HepG2 (cell line): ENCODE data around the gene USP35. TPM values are rescaled to one million over a fixed set of nuclear protein-coding genes. Genes with fewer than 3 reads are reported as not detected.

Source experiments
- ATAC-seq: fragments of 200-7000 bp; cut with Tn5 transposase; 3 replicates; pipeline ENCODE4 v1.9.1; 2020; ENCODE audit warnings: mild to moderate bottlenecking, moderate library complexity
- BruUV-seq: library from RNA; stranded (reverse); fragments of 400-500 nt; replicated peaks from 2 replicates; lab custom pipeline; 2021; lab: Mats Ljungman, UMichigan
- CTCF ChIA-PET: fragments of 300-600 bp; formaldehyde crosslinking; extraction: SDS; loops from one replicate; lab custom pipeline; 2021; ENCODE audit warnings: low total read pairs, inconsistent platforms, low intra/inter-chr PET ratio; lab: Yijun Ruan, JAX
- POLR2A ChIA-PET: fragments of 350-600 bp; sonication (Branson Sonifier 250); formaldehyde crosslinking; loops from one replicate; lab custom pipeline; 2020; ENCODE audit warnings: antibody characterized with exemption, inconsistent platforms; lab: Yijun Ruan, JAX
- DNase-seq: peaks from one replicate; pipeline ENCODE4 v3.0.0-alpha.2; 2015; ENCODE audit warnings: low spot score
- FAIRE-seq: peaks from 3 replicates; lab custom pipeline; 2011; peaks lifted over from hg19 to GRCh38; lab: Jason Lieb, UNC
- H2AFZ ChIP-seq: one replicate; pipeline ENCODE4 v1.6.1; 2011; ENCODE audit warnings: low read length, inconsistent platforms
- H3K27ac ChIP-seq: fragments of 300-600 bp; 3 replicates; pipeline ENCODE4 v1.8.0; 2011; ENCODE audit warnings: mixed run types, mild to moderate bottlenecking, mixed read lengths, low read length, inconsistent platforms; ENCODE audit not compliant: insufficient read depth; ENCODE audit errors: extremely low read length
- H3K27me3 ChIP-seq, 2 experiments: fragments of 200-600 bp in 1 of 2; 2 replicates in 1 of 2; 3 replicates in 1 of 2; pipeline versions ENCODE4 v1.6.0 to v1.8.0; 2011; ENCODE audit warnings: low read length in 2 of 2, mild to moderate bottlenecking in 2 of 2, moderate library complexity in 2 of 2, inconsistent platforms in 1 of 2; ENCODE audit not compliant: insufficient read depth in 2 of 2, control insufficient read depth in 1 of 2
- H3K36me3 ChIP-seq, 2 experiments: fragments of 200-600 bp in 1 of 2; replicated peaks in 1 of 2; 2 replicates in 1 of 2; 3 replicates in 1 of 2; pipeline versions ENCODE4 v1.5.1 to v1.8.0; 2011; ENCODE audit warnings: low read length in 2 of 2, inconsistent platforms in 1 of 2; ENCODE audit not compliant: insufficient read depth in 2 of 2, control insufficient read depth in 1 of 2
- H3K4me1 ChIP-seq: 2 replicates; pipeline ENCODE4 v1.5.1; 2012; ENCODE audit warnings: low read length, inconsistent platforms; ENCODE audit not compliant: insufficient read depth
- H3K4me2 ChIP-seq: 2 replicates; pipeline ENCODE4 v1.6.0; 2011; ENCODE audit warnings: low read depth, low read length, inconsistent platforms
- H3K4me3 ChIP-seq, 3 experiments: fragments of 200-600 bp in 1 of 3; sonication (generic), shearing (Covaris generic) in 1 of 3; replicated peaks in 1 of 3; 2 replicates each; pipeline ENCODE4 v1.5.1; 2011 to 2016; ENCODE audit warnings: low read length in 3 of 3, inconsistent platforms in 2 of 3, low read depth in 2 of 3, mild to moderate bottlenecking in 2 of 3, control low read depth in 1 of 3, mixed read lengths in 1 of 3; ENCODE audit not compliant: insufficient read depth in 1 of 3
- H3K79me2 ChIP-seq: one replicate; pipeline ENCODE4 v1.6.1; 2011; ENCODE audit warnings: low read length, inconsistent platforms; ENCODE audit not compliant: insufficient read depth
- H3K9ac ChIP-seq: 2 replicates; pipeline ENCODE4 v1.6.0; 2011; ENCODE audit warnings: mild to moderate bottlenecking, low read depth, low read length, inconsistent platforms; ENCODE audit not compliant: insufficient read depth
- H3K9me3 ChIP-seq: 2 replicates; pipeline ENCODE4 v1.5.1; 2012; ENCODE audit warnings: mild to moderate bottlenecking, low read length
- H4K20me1 ChIP-seq: 2 replicates; pipeline ENCODE4 v1.6.0; 2011; ENCODE audit warnings: inconsistent platforms, mild to moderate bottlenecking, low read length, moderate library complexity; ENCODE audit not compliant: insufficient read depth
- EEA1 ChIP-seq: sonication (generic); formaldehyde crosslinking; IDR thresholded peaks from 2 replicates; pipeline ENCODE4 v1.5.1; 2020; ENCODE audit warnings: mild to moderate bottlenecking, missing genetic modification reagents, borderline replicate concordance
- GLI4 ChIP-seq: sonication (generic); formaldehyde crosslinking; IDR thresholded peaks from 2 replicates; pipeline ENCODE4 v1.5.1; 2020; ENCODE audit warnings: missing genetic modification reagents, mild to moderate bottlenecking, moderate library complexity, borderline replicate concordance
- GPN1 ChIP-seq: sonication (generic); formaldehyde crosslinking; IDR thresholded peaks from 2 replicates; pipeline ENCODE4 v1.5.1; 2020; ENCODE audit warnings: missing genetic modification reagents, borderline replicate concordance
- RBM39 ChIP-seq: fragments of 200-400 bp; formaldehyde crosslinking; IDR thresholded peaks from one replicate; pipeline ENCODE4 v1.6.1; 2018; ENCODE audit warnings: antibody characterized with exemption, mild to moderate bottlenecking, low read depth, low read length; ENCODE audit not compliant: poor library complexity, severe bottlenecking
- SP5 ChIP-seq: IDR thresholded peaks from 2 replicates; pipeline ENCODE4 v1.6.1; 2016; ENCODE audit warnings: low read depth, borderline replicate concordance
- STAT5B ChIP-seq: sonication (generic); formaldehyde crosslinking; IDR thresholded peaks from 2 replicates; pipeline ENCODE4 v1.4.0; 2020; ENCODE audit warnings: missing genetic modification reagents
- WGBS: methylation state at CpG from one replicate; pipeline ENCODE4 v1.1.6; 2017; ENCODE audit warnings: low lambda C conversion rate; 5-methylcytosine and 5-hydroxymethylcytosine counted together
- in situ Hi-C: cut with HindIII; loops from 2 replicates; pipeline ENCODE4 v1.10.0; 2017; ENCODE audit warnings: low pct_unique_long_range_greater_than_20kb; ENCODE audit not compliant: extremely low pct_ligation_motif_present
- intact Hi-C: fragments of 100-400 bp; cut with micrococcal nuclease; formaldehyde crosslinking; loops from one replicate; pipeline ENCODE4 v1.10.0; 2022; ENCODE audit not compliant: unreplicated experiment
- polyA plus RNA-seq, 8 experiments: library from polyadenylated mRNA; depleted of rRNA in 3 of 8; stranded (reverse) in 7 of 8; unstranded in 1 of 8; fragments of >200 nt; fragmentation: Illumina TruSeq in 4 of 8; extraction: Trizol in 4 of 8; gene quantifications; 2 replicates each; pipeline versions ENCODE4 v1.2.1 to v1.2.3, GENCODE V29; 2011 to 2016; ENCODE audit warnings: low read depth in 4 of 8, missing spikeins in 1 of 8, mixed read lengths in 1 of 8; ENCODE audit not compliant: insufficient read depth in 1 of 8
- total RNA-seq, 5 experiments: library from RNA; depleted of rRNA; stranded (reverse); fragments of >200 nt; fragmentation: Illumina TruSeq; extraction: Trizol; gene quantifications; 2 replicates each; pipeline ENCODE4 v1.2.3, GENCODE V29; 2016; ENCODE audit warnings: low read depth in 1 of 5
- TF ChIP-seq, protein P1 (sequence below): sonication (generic); formaldehyde crosslinking; IDR thresholded peaks from 2 replicates; pipeline ENCODE4 v1.5.0; 2020; ENCODE audit warnings: missing genetic modification reagents

USP35 gene
- total and polyA plus RNA-seq, 2 of the 13 experiments (the other 11 are each of a cell fraction or from before 2014, with no cell fraction given), result 4.6 to 7.7 TPM

DNA sequence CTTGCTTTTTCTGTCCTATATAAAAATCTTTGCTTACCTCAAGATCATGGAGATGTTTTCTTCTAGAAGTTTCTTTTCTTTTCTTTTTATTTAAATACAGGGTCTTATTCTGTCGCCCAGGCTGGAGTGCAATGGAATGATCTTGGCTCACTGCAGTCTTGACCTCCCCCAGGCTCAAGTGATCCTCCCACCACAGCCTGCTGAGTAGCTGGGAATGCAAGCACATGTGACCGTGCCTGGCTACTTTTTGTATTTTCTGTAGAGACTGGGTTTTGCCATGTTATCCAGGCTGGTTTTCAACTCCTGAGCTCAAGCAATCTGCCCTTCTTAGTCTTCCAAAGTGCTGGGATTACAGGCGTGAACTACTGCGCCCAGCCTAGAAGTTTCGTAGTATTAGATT, 45.3 kb downstream of the USP35 start:
- no peaks in the 10 kb centered on the region for H4K20me1 ChIP-seq
- DNase-seq (no peak), ATAC-seq (no peak), FAIRE-seq (no peak)
- no TSS peak for BruUV-seq
- intact Hi-C loops, result no loop called here
- in situ Hi-C loops, result no loop called here
- H3K36me3 ChIP-seq, result no peaks in the 10 kb centered on the region; a peak in 1 of 5 replicates
- CTCF ChIA-PET, result no interaction called here
- no peak overlapping the region for H3K4me3 ChIP-seq
- WGBS, result 98% methylated on average over 5 of the region's 5 CpGs
- no peak overlapping the region for H3K9ac ChIP-seq
- POLR2A ChIA-PET, result no interaction called here
- no peak overlapping the region for H3K4me2 ChIP-seq
- H2AFZ ChIP-seq, result no peak overlapping the region
- H3K9me3 ChIP-seq, result no peaks in the 10 kb centered on the region
- no peaks in the 10 kb centered on the region for H3K27me3 ChIP-seq
- H3K27ac ChIP-seq, result no peak overlapping the region
- no peak for TF ChIP-seq GLI4 (CRISPR knock-in tag)
- TF ChIP-seq GPN1 (CRISPR knock-in tag), result no peak
- TF ChIP-seq, protein P1, sequence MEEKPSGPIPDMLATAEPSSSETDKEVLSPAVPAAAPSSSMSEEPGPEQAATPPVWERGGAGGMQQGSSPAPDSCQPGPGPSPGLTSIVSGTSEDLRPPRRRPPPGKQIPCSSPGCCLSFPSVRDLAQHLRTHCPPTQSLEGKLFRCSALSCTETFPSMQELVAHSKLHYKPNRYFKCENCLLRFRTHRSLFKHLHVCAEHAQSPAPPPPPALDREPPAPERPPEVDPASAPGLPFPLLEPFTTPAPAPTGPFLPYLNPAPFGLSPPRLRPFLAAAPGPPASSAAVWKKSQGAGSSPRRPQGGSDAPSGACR (CRISPR knock-in tag), result no peak
- TF ChIP-seq EEA1, result no peak
- TF ChIP-seq SP5 (CRISPR knock-in tag), result no peak
- no peak for TF ChIP-seq STAT5B (CRISPR knock-in tag)
- H3K4me1 ChIP-seq, result peaks cover 15% of the 10 kb centered on the region
- H3K79me2 ChIP-seq, result no peaks in the 10 kb centered on the region

DNA sequence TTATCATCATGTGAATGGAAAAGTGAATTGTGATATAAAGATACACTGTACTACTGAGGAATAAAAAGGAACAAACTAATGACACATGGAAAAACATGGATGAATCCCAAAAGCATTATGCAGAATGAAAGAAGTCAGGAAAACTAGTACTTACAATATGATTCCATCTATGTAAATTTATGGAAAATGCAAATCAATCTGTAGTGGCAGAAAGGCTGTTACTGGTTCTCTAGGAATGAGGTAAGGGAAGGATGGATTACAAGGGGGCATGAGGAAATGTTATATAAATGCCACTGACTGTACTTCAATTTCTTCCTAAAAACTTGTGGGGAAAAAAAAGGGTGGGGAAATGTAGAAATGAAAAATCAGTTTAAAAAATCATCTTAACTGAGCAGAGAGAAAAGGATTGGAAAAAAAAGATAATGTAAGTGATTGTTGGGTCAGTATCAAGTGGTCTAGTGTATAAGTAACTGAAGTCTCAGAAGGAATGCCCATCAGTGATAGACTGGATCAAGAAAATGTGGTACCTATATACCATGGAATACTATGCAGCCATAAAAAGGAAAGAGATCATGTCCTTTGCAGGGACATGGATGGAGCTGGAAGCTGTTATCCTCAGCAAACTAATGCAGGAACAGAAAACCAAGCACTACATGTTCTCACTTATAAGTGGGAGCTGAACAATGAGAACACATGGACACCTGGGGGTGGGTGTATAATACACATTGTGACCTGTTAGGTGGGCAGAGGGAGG, 48.8 kb downstream of the USP35 start:
- ATAC-seq (no peak), DNase-seq (no peak), FAIRE-seq (no peak)
- BruUV-seq, result no TSS peak
- CTCF ChIA-PET, result no interaction called here
- no peak overlapping the region for H3K9ac ChIP-seq
- TF ChIP-seq RBM39, result no peak
- H3K27ac ChIP-seq, result no peak overlapping the region
- POLR2A ChIA-PET, result no interaction called here
- no peak overlapping the region for H3K4me3 ChIP-seq
- in situ Hi-C loops (no loop called here), intact Hi-C loops (no loop called here)
- H3K79me2 ChIP-seq, result no peaks in the 10 kb centered on the region
- no peaks in the 10 kb centered on the region for H4K20me1 ChIP-seq
- H2AFZ ChIP-seq, result no peak overlapping the region
- peaks cover 9% of the 10 kb centered on the region; the same call in 1 of the 2 replicates for H3K9me3 ChIP-seq
- no peaks in the 10 kb centered on the region for H3K36me3 ChIP-seq
- no peaks in the 10 kb centered on the region for H3K27me3 ChIP-seq
- H3K4me1 ChIP-seq, result no peaks in the 10 kb centered on the region
- H3K4me2 ChIP-seq, result no peak overlapping the region
